Lower leg skin (tissue), 3 donors: ENCODE data around the gene ARNT2.

Source experiments
- POLR2A ChIP-seq, 2 donors: fragments of 450-650 bp; IDR thresholded peaks; one replicate each; pipeline ENCODE4 v1.6.1; 2016 to 2017; ENCODE audit warnings: antibody characterized with exemption in 2 of 2, mild to moderate bottlenecking in 1 of 2, moderate library complexity in 1 of 2
- TF ChIP-seq, protein P1 (sequence below), 3 donors: fragments of 450-650 bp; IDR thresholded peaks; one replicate each; pipeline ENCODE4 v1.5.1; 2016; ENCODE audit warnings: antibody characterized with exemption in 3 of 3, mild to moderate bottlenecking in 3 of 3, moderate library complexity in 2 of 3

DNA sequence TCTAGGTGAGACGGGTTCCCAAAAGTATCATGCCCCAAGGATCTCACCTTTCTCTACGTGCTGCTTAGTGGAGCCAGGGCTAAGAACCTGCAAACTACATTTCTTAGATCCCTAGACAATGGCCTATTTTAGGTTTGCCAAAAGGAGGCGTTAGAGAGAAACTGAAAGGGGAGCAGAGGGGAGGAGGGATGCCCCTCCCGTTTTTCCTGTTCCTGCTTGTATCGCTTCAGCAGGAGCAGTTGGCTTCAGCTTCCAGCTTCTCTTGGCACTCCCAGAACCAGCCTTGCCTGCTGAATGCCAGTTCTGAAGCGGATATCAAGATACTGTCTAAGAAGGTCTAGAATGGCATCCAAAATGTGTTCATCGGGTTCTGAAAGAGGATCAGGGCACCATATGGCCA lies 232.5 kb downstream of the ARNT2 start:
- TF ChIP-seq, protein P1, sequence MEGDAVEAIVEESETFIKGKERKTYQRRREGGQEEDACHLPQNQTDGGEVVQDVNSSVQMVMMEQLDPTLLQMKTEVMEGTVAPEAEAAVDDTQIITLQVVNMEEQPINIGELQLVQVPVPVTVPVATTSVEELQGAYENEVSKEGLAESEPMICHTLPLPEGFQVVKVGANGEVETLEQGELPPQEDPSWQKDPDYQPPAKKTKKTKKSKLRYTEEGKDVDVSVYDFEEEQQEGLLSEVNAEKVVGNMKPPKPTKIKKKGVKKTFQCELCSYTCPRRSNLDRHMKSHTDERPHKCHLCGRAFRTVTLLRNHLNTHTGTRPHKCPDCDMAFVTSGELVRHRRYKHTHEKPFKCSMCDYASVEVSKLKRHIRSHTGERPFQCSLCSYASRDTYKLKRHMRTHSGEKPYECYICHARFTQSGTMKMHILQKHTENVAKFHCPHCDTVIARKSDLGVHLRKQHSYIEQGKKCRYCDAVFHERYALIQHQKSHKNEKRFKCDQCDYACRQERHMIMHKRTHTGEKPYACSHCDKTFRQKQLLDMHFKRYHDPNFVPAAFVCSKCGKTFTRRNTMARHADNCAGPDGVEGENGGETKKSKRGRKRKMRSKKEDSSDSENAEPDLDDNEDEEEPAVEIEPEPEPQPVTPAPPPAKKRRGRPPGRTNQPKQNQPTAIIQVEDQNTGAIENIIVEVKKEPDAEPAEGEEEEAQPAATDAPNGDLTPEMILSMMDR (IDR thresholded peaks at IDR 0.05), result no peak
- TF ChIP-seq POLR2A (IDR thresholded peaks at IDR 0.05), result no peak
